A549 treated with CORT108297 at 1 μM for 4 hours (cell line): ENCODE results near the gene PDZD11. TPM values are rescaled to one million over a fixed set of nuclear protein-coding genes. Genes with fewer than 3 reads are reported as not detected.

Experiments used
- total RNA-seq: library from RNA; stranded (reverse); fragments of 200-300 nt; extraction: Qiagen RNA extraction; gene quantifications from 5 replicates; pipeline ENCODE4 v1.2.3, GENCODE V29; 2022

Gene PDZD11, protein sequence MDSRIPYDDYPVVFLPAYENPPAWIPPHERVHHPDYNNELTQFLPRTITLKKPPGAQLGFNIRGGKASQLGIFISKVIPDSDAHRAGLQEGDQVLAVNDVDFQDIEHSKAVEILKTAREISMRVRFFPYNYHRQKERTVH
- 84.8 to 112 TPM (median 89.1 TPM) in 5 replicates for total RNA-seq

DNA sequence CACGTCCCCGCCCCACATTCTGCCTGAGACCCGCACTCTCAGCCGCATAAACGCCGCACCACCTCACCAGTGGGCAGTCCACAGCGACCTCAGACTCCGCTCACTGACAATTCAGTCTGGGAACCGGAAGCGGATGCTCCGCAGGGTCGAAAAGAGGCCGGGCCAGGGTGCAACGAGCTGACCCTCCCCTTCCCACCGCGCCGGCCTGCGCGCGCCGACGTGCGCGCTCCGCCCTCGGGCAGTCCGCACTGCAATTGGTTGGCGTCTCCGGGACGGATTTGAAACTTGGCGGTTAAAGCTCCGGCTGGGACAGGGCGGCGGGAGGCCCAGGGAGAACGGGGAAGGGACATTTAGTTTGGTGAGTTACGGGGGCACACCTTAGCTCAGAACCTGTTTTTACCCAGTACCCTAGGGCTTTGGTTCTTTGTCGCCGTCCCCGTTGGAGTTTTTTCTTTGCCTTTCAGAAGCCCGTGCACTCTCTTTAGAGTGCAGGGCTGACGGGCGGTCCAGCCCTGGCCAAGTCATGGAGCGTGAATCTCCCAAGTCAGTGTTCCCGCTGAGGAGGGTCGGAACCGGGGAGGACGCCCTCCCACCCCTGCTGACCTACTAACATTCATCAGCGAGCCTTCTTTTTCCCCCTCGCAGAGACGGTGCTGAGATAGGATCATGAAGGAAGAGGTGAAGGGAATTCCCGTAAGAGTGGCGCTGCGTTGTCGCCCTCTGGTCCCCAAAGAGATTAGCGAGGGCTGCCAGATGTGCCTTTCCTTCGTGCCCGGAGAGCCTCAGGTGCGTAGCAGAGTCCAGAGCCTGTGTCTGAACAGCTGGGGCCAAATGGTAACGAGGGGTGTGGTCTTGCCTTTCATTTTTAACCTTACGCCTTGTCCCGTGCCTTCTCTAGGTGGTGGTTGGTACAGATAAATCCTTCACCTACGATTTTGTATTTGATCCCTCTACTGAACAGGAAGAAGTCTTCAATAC lies at the start of gene PDZD11, which contains the start of gene KIF4A:
TSS of gene PDZD11 (minus strand) at position 135 of the 978 bp plus-strand sequence. CDS start 586 bp downstream, outside the sequence.
TSS of gene KIF4A (plus strand) at position 312 of the 978 bp plus-strand sequence. CDS start at position 667, 355 bp downstream.

GRCh38 chrX:70281951-70282350 lies 7.8 kb downstream of the PDZD11 start, which contains the start of gene RAB41:
RAB41 (plus strand) TSS chrX:70282172; CDS start chrX:70282218, 46 bp downstream.

DNA sequence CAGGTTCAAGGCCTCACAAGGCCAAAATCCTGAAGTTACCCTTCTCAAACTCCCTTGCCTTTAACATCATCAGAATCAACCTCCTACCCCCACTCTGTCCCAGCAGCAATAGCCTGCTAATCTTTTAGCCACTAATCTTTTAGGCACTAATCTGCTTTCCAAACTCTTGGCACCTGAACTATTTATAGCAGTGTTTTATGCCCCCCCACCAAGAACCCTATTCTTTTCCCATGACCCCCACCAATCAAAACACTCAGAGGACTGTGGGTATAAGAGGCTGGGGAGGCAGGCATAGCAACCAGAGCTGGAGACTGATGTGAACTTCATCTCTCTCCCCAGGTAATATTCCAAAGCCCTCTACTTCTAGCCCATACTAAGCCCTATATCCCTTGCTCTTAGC lies 21.7 kb downstream of the PDZD11 start, which contains the start of gene ARR3:
TSS of gene ARR3 (plus strand) at position 301 of the 400 bp plus-strand sequence. CDS start 1,052 bp downstream, outside the sequence.

DNA sequence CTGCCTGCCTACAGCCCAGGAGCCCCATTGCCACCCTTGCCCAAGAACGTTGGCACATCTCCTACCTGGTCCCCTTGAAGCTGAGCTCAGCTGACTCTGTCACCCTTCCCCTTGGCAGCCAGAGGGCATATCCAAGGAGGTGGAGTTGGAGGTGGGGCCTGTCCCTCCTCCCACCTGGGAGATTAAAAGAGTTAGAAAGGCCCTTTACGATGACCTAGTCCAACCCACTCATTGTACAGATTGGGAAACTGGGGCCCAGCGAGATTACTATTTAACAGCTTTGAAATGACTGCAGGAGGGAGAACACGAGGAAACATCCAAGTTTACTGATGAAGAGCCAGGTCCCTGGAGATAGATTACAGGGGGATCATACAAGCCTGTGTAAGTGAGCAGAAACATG lies 29.6 kb downstream of the PDZD11 start, which contains the start of gene P2RY4:
TSS of gene P2RY4 (minus strand) at position 101 of the 400 bp plus-strand sequence. CDS start 580 bp downstream, outside the sequence.

Other genes with a start within 250 kb of the PDZD11 start
- gene AWAT2, start 240.0 kb downstream of the PDZD11 start, total RNA-seq, result not detected in 5 replicates
- not detected in 5 replicates for gene OTUD6A, start 227.5 kb downstream of the PDZD11 start, total RNA-seq
- 56.9 to 65.7 TPM (median 63.0 TPM) in 5 replicates for gene IGBP1, start 156.5 kb downstream of the PDZD11 start, total RNA-seq
- gene DGAT2L6, start 112.4 kb downstream of the PDZD11 start, total RNA-seq, result not detected in 5 replicates
- not detected in 5 replicates for gene AWAT1, start 55.3 kb downstream of the PDZD11 start, total RNA-seq
- gene P2RY4, start 29.7 kb downstream of the PDZD11 start, total RNA-seq, result not detected in 5 replicates
- not detected in 5 replicates for gene ARR3, start 21.6 kb downstream of the PDZD11 start, total RNA-seq
- not detected in 5 replicates for gene RAB41, start 7.8 kb downstream of the PDZD11 start, total RNA-seq
- 23.9 to 28.7 TPM (median 28.5 TPM) in 5 replicates for gene KIF4A, start 177 bp upstream of the PDZD11 start, total RNA-seq
- 0.05 to 0.06 TPM (median 0.06 TPM) in 5 replicates for gene GDPD2, start 133.4 kb upstream of the PDZD11 start, total RNA-seq
- 2.9 to 4.0 TPM (median 3.2 TPM) in 5 replicates for gene DLG3, start 154.9 kb upstream of the PDZD11 start, total RNA-seq